Stimulated activated CD8-positive, alpha-beta memory T cell treated with anti-CD3 and anti-CD28 coated beads, Interleukin-12 subunit alpha, Interleukin-12 subunit beta, amount 100 ng/mL, for 24 hours (primary cell): ENCODE data around the gene IFI16.
"Not testable (repeated sequence)": the region's sequence is repeated elsewhere in the genome, so short reads cannot be mapped to it uniquely, and the experiment has no call there.

Source experiments
- DNase-seq: peaks from one replicate; pipeline ENCODE4 v3.0.0-alpha.2; 2020; ENCODE audit errors: extremely low read depth

Gene IFI16

GRCh38 chr1:159098596-159098995 is 88.9 kb downstream of the IFI16 start:
- no peak for DNase-seq

- DNase-seq = no peak
These were observed 90.9 kb downstream of the IFI16 start for GRCh38 chr1:159100589-159100988.

DNA sequence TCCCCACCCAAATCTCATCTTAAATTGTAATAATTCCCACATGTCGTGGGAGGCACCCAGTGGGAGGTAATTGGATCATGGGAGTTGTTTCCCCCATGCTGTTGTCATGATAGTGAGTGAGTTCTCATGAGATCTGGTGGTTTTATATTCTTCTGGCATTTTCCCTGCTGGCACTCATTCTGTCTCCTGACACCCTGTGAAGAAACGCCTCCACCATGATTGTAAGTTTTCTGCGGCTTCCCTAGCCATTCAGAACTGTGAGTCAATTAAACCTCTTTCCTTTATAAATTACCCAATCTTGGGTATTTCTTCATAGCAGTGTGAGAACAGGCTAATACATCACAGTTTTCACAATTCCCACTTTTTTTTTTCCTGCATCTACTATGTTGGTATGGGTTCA is 93.3 kb downstream of the IFI16 start:
- DNase-seq = not testable (repeated sequence)
